ENCODE data around the gene TMEM79.
"Not testable (repeated sequence)": the region's sequence is repeated elsewhere in the genome, so short reads cannot be mapped to it uniquely, and the experiment has no call there.

The TMEM79 gene

DNA sequence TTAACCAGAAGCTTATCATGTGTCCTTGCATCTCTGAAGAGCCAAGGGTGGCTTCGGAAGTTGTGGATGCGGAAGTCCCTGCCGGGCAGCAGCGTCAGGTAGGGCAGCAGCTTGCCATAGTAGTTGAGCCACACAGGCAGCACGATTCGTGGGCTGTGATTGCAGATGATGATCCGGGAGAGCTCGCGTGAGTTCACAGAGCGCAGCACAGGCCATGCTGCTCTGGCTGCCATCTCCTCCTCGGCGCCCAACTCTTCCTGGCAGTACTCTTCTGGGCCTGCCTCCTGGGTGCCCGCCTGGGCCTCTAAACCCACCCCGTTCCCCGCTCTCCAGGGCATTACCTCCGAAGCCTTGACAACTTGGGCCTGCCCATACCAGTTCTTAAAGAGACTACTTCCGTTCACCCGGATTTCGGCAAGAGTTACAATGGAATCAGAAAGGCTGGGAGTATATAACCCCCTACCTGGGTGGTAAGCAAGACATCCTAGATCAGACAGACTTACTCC, 14.8 kb downstream of the TMEM79 start, which contains the start of gene VHLL:
Gene VHLL (minus strand): TSS at position 456 of the 506 bp plus-strand sequence. CDS start 118 bp downstream, at position 338.
- DNase-seq (ENCODE audit: insufficient read length, low spot score), result no peak
- no peak for FAIRE-seq

- FAIRE-seq (no peak), DNase-seq (ENCODE audit: insufficient read length, low spot score) (no peak)
Observed at GRCh38 chr1:156303241-156303640, 19.1 kb downstream of the TMEM79 start.

- no peak for DNase-seq (ENCODE audit: insufficient read length, low spot score)
- no peak for FAIRE-seq
Observed at GRCh38 chr1:156305215-156305614, 21.1 kb downstream of the TMEM79 start.

DNA sequence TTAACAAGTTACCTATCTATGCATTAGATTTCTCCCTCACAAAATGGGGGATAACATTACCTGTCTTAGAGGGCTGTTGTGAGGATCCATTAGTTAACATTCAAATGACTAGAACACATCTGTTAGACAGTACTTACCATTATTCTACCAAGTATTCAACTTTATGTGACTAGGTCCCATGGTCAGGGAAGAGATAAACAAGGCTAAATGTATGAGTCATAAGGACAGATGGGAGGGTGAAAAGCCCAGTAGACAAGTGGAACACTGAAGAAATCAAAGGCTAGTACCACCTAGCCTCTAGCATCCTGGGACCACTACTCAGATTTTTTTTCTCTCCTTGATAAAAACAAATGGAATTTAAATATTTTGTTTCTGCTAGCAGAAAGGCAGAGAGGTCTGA, 24.0 kb downstream of the TMEM79 start:
- FAIRE-seq (no peak), DNase-seq (ENCODE audit: insufficient read length, low spot score) (no peak)

DNA sequence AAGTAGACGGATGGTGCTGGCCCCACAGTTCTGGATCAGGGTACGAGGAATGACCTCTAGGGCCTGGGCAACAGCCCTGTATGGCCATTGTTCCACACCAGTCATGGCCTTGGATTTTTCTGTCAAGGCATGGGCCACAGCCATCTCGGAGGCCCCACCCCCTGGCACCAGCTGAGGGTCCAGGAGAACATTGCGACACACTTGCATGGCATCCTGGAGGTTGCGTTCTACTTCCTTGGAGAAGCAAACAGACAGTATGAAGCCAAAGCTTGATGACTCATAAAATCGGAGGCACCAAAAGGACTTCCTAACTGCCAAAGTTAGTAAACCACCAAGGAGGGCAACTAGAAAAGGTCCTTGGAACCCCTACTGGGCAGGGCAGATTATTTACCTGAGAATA, 26.8 kb downstream of the TMEM79 start:
- FAIRE-seq (no peak), DNase-seq (ENCODE audit: insufficient read length, low spot score) (no peak)

- FAIRE-seq, result no peak
- no peak for DNase-seq (ENCODE audit: insufficient read length, low spot score)
Observed at GRCh38 chr1:156316909-156317308, 32.8 kb downstream of the TMEM79 start.

DNA sequence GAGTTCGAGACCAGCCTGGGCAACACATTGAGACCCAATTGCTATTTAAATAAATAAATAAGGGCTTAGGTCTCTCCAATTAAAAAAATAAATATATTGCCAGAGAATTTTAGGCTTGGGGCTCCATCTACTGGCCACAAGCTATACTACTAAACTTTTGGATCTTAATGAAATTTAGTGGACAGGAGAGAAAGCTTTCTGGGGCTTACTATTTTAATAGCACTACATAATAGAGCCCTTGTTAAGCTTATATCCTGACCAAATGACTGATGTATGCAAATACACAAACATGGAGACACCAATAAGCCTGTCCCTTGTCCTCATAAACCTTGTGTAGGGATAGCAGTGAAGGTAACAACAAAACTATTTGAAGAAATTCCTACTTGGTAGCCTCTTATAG, 35.5 kb downstream of the TMEM79 start:
- DNase-seq (ENCODE audit: insufficient read length, low spot score), result no peak
- no peak for FAIRE-seq

- DNase-seq (ENCODE audit: insufficient read length, low spot score) (no peak), FAIRE-seq (no peak)
Observed at GRCh38 chr1:156320560-156320959, 36.4 kb downstream of the TMEM79 start.

- not testable (repeated sequence) for DNase-seq (ENCODE audit: insufficient read length, low spot score); FAIRE-seq
Observed at GRCh38 chr1:156323179-156323578, 39.1 kb downstream of the TMEM79 start.

DNA sequence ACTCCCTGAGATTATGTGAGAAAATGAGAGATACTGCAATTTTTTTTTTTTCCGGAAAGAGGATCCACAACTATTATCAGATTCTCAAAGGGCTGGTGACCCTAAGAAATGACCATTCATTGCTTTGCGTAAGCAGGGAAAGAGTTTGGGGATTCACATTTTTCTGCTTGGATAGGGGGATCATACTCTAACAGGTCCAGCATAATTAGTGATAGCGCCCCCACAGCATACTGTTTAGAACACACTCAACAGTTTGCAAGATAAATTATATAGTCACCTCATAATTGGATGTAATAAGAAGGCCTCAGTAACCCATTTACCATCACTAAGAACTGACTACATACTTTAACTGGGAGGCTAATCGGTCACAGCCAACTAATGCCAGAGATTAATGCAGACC, 52.1 kb downstream of the TMEM79 start:
- DNase-seq (ENCODE audit: insufficient read length, low spot score) (no peak), FAIRE-seq (no peak)

DNA sequence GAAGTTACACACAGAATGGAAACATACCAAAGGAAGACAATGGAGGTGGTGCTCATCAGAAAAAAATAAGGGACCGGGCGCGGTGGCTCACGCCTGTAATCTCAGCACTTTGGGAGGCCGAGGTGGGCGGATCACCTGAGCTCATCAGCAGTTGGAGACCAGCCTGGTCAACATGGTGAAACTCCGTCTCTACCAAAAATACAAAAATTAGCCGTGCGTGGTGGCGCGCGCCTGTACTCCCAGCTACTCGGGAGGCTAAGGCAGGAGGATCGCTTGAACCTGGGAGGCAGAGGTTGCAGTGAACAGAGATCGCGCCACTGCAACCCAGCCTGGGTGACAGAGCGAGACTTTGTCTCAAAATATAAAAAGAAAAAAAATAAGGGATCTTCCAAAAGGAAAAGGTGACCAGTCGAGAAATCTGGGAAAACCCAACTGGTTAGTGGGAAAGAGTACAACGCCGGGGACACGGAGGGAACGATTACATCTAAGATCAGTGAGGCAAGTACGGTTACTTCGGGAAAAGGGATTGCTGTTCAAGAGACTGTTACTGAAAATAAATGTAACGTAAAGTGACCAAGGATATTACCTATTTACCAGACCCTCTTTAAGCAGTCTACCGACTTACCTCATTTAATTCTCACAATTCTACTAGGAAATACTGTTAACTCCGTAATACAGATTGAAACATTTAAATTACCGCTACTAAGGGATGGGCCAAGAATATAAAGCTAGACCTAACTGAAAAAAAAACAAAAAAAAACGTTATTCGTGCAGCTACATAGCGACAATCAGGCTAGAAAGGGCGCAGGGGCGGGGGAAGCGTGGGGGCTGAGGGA, 53.1 kb downstream of the TMEM79 start:
- DNase-seq (ENCODE audit: insufficient read length, low spot score), result no peak

DNA sequence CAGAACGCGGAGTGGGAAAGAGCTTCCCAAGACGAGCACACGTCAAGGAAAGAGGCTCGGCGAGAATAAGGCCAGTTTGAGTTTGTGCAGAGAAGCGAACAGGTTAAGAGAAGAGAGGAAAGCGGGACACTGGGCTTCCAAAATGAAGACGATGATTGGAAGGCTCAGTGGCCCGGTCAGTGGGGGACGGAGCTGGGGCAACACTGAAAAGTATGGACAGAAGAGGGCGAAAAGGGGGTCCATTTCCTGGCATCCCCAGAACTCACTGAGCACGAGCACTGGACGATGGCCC, 53.7 kb downstream of the TMEM79 start:
- FAIRE-seq, result peak; percentile 60
- DNase-seq (ENCODE audit: insufficient read length, low spot score), result no peak

More for the DNA sequence above, 53.1 kb downstream of the TMEM79 start:
- FAIRE-seq, result no peak

- peak; percentile 98 for FAIRE-seq
Observed at GRCh38 chr1:156338180-156338976, 54.3 kb downstream of the TMEM79 start, which contains the start of the genes CCT3 and TSACC. TSS of gene CCT3 (minus strand) at chr1:156338292. CDS start at chr1:156338184, 108 bp downstream. TSS of gene TSACC (plus strand) at chr1:156338526. CDS start at chr1:156339758, 1,232 bp downstream.

More at GRCh38 chr1:156338180-156338976, 54.3 kb downstream of the TMEM79 start, which contains the start of the genes CCT3 and TSACC:
- DNase-seq (ENCODE audit: insufficient read length, low spot score), result peak; percentile 93

Data from GM19239 (cell line).